NCI-H2196 treated with DMSO at 0.1 percent for 48 hours (cell line): Measurements from ENCODE around the gene USP9Y.
A peak's percentile ranks its signal among the peaks of the same experiment; 100 is the strongest.

Source experiments
- DNase-seq: peaks from one replicate; lab custom pipeline; 2025; ENCODE audit not compliant: unreplicated experiment; lab: John Stamatoyannopoulos, UW

Gene USP9Y

GRCh38 chrY:12784521-12784920 lies 83.5 kb downstream of the USP9Y start:
- DNase-seq = no peak

GRCh38 chrY:12793999-12794398 lies 93.0 kb downstream of the USP9Y start:
- no peak for DNase-seq

GRCh38 chrY:12808046-12808445 lies 107.0 kb downstream of the USP9Y start:
- no peak for DNase-seq

- peak; percentile 1 for DNase-seq
Observed at GRCh38 chrY:12809034-12809433, 108.0 kb downstream of the USP9Y start.

- no peak for DNase-seq
Observed at GRCh38 chrY:12823408-12823807, 122.4 kb downstream of the USP9Y start.

GRCh38 chrY:12826791-12827190 lies 125.8 kb downstream of the USP9Y start:
- DNase-seq = no peak

- no peak for DNase-seq
Observed at GRCh38 chrY:12833284-12833683, 132.3 kb downstream of the USP9Y start.

- DNase-seq = no peak
Observed at GRCh38 chrY:12837550-12837949, 136.5 kb downstream of the USP9Y start.

- no peak for DNase-seq
Observed at GRCh38 chrY:12841368-12841767, 140.3 kb downstream of the USP9Y start.

- DNase-seq = no peak
Observed at GRCh38 chrY:12846793-12847192, 145.8 kb downstream of the USP9Y start.

- DNase-seq = no peak
Observed at GRCh38 chrY:12855791-12856275, 154.8 kb downstream of the USP9Y start.

GRCh38 chrY:12867960-12868359 lies 166.9 kb downstream of the USP9Y start:
- DNase-seq = no peak

- DNase-seq = no peak
Observed at GRCh38 chrY:12896973-12897372, 195.9 kb downstream of the USP9Y start.

- no peak for DNase-seq
Observed at GRCh38 chrY:12898604-12899003, 197.6 kb downstream of the USP9Y start.

GRCh38 chrY:12904618-12905516 lies 203.8 kb downstream of the USP9Y start, which contains the start of gene DDX3Y:
Gene DDX3Y, plus strand, starts transcription at chrY:12904868. Its CDS starts 69 bp downstream, at chrY:12904937.
- peak; percentile 91 for DNase-seq

- peak; percentile 54 for DNase-seq
Observed at GRCh38 chrY:12905517-12905872, 204.5 kb downstream of the USP9Y start.

GRCh38 chrY:12905895-12906294 lies 204.9 kb downstream of the USP9Y start:
- DNase-seq = no peak
